ENCODE measurements around the gene PARD6B.
A peak's percentile ranks its signal among the peaks of the same experiment; 100 is the strongest.
"Not testable (repeated sequence)": the region's sequence is repeated elsewhere in the genome, so short reads cannot be mapped to it uniquely, and the experiment has no call there.

The PARD6B gene
- 6.0 to 14.7 reads per million in 2 donors for total RNA-seq

- DNase-seq, result peak; percentile 98
These were observed at the start of gene PARD6B for GRCh38 chr20:50731055-50731929. PARD6B (plus strand) TSS chr20:50731580; CDS start chr20:50731787, 207 bp downstream.

GRCh38 chr20:50682065-50682464 is 49.3 kb upstream of the PARD6B start:
- DNase-seq, result no peak

- no peak for DNase-seq
These were observed 48.3 kb upstream of the PARD6B start for GRCh38 chr20:50682947-50683530.

GRCh38 chr20:50683570-50683969 is 47.8 kb upstream of the PARD6B start:
- no peak for DNase-seq

- DNase-seq, result no peak
These were observed 44.6 kb upstream of the PARD6B start for GRCh38 chr20:50686821-50687220.

GRCh38 chr20:50688256-50688975 is 43.0 kb upstream of the PARD6B start:
- DNase-seq, result no peak

GRCh38 chr20:50689864-50690649 is 41.3 kb upstream of the PARD6B start:
- no peak for DNase-seq

GRCh38 chr20:50690650-50691572 is 40.5 kb upstream of the PARD6B start, which contains the start of gene RIPOR3:
RIPOR3 (minus strand) TSS chr20:50691542; CDS start chr20:50691128, 414 bp downstream.
- no peak for DNase-seq

- no peak for DNase-seq
These were observed 39.5 kb upstream of the PARD6B start for GRCh38 chr20:50691573-50692551.

GRCh38 chr20:50692552-50692933 is 38.8 kb upstream of the PARD6B start:
- DNase-seq, result no peak

- no peak for DNase-seq
These were observed 38.4 kb upstream of the PARD6B start for GRCh38 chr20:50693001-50693400.

- DNase-seq, result no peak
These were observed 36.8 kb upstream of the PARD6B start for GRCh38 chr20:50694379-50695134.

GRCh38 chr20:50695135-50695872 is 36.1 kb upstream of the PARD6B start:
- DNase-seq, result no peak

GRCh38 chr20:50698255-50698654 is 33.1 kb upstream of the PARD6B start:
- DNase-seq, result not testable (repeated sequence)

GRCh38 chr20:50699688-50700087 is 31.7 kb upstream of the PARD6B start:
- no peak for DNase-seq

- DNase-seq, result no peak
These were observed 30.1 kb upstream of the PARD6B start for GRCh38 chr20:50701041-50701963.

- not testable (repeated sequence) for DNase-seq
These were observed 27.5 kb upstream of the PARD6B start for GRCh38 chr20:50703651-50704438.

All from T-helper 9 cell (primary cell).